ENCODE measurements around the gene ANKS3. TPM values are rescaled to one million over a fixed set of nuclear protein-coding genes. Genes with fewer than 3 reads are reported as not detected.

ANKS3 gene
- total RNA-seq, 6 experiments from 2014 or later: 4.7 to 10.7 (median 7.6) TPM

GRCh38 chr16:4646773-4647643 lies 87.1 kb downstream of the ANKS3 start:
- H3K9me3 ChIP-seq: no peaks in the 10 kb centered on the region
- no peak overlapping the region for H3K4me3 ChIP-seq
- H3K36me3 ChIP-seq: peaks cover 0 to 4% (median 0%) of the 10 kb centered on the region in 4 donors
- intact Hi-C loops (cut with DNase I): no loop called here
- peaks cover 0 to 13% (median 3%) of the 10 kb centered on the region in 4 donors for H3K4me1 ChIP-seq
- H3K27ac ChIP-seq: no peak overlapping the region
- H3K27me3 ChIP-seq: no peaks in the 10 kb centered on the region
- 98% methylated on average over 4 of the region's 22 CpGs for WGBS (ENCODE audit: insufficient coverage, low coverage, low lambda C conversion rate, missing lambda C conversion rate)
- TF ChIP-seq CTCF (IDR thresholded peaks at IDR 0.05): no peak
- TF ChIP-seq POLR2A (IDR thresholded peaks at IDR 0.05): no peak
- ATAC-seq (no peak), DNase-seq (no peak)

Small RNA genes within 50 kb of the gene (microRNA-seq; reads per million reads assigned to microRNA genes)
- 0.29 to 0.64 reads per million in 2 donors for gene MIR6769A

Small RNA genes within 50 kb of the gene (small RNA-seq; reads per million reads assigned to genes)
- gene MIR6769A (0 reads per million in 2 experiments), gene RF00017 (0 reads per million in 2 experiments)

Other genes with a start within 250 kb of the ANKS3 start
- gene CDIP1, start 195.5 kb downstream of the ANKS3 start, total RNA-seq: 10 to 100 TPM; 15.7 to 23.2 (median 18.4) TPM
- under 1 TPM in 5 of 6 experiments, not detected in 1; 0.06 to 0.24 (median 0.16) TPM for gene C16orf96, start 177.9 kb downstream of the ANKS3 start, total RNA-seq
- 10 to 100 TPM in 4 of 6 experiments, 1 to 10 TPM in 2; 6.4 to 29.5 (median 17.2) TPM for gene UBALD1, start 119.4 kb downstream of the ANKS3 start, total RNA-seq
- gene MGRN1, start 109.4 kb downstream of the ANKS3 start, total RNA-seq: 10 to 100 TPM; 42.5 to 67.3 (median 49.5) TPM
- gene NUDT16L1, start 40.7 kb downstream of the ANKS3 start, total RNA-seq: 10 to 100 TPM; 17.8 to 36.3 (median 23.0) TPM
- gene DNAAF8, start 266 bp upstream of the ANKS3 start, total RNA-seq: under 1 TPM in 5 of 6 experiments, not detected in 1; 0.12 to 0.92 (median 0.42) TPM
- 1 to 10 TPM; 4.5 to 6.6 (median 5.8) TPM for gene ZNF500, start 32.9 kb upstream of the ANKS3 start, total RNA-seq
- gene SEPTIN12, start 54.1 kb upstream of the ANKS3 start, total RNA-seq: not detected
- gene SMIM22, start 61.1 kb upstream of the ANKS3 start, total RNA-seq: under 1 TPM in 2 of 6 experiments, not detected in 4; 0.44 to 0.95 TPM
- gene ROGDI, start 68.4 kb upstream of the ANKS3 start, total RNA-seq: 10 to 100 TPM in 5 of 6 experiments, 1 to 10 TPM in 1; 8.3 to 24.2 (median 14.0) TPM
- gene GLYR1, start 113.0 kb upstream of the ANKS3 start, total RNA-seq: 10 to 100 TPM; 33.1 to 55.2 (median 51.2) TPM
- 10 to 100 TPM; 12.0 to 18.6 (median 16.2) TPM for gene UBN1, start 113.2 kb upstream of the ANKS3 start, total RNA-seq
- gene PPL, start 202.9 kb upstream of the ANKS3 start, total RNA-seq: 10 to 100 TPM in 4 of 6 experiments, 1 to 10 TPM in 2; 6.9 to 23.8 (median 14.4) TPM
- 1 to 10 TPM in 1 of 6 experiments, under 1 TPM in 4, not detected in 1; 0.09 to 1.1 (median 0.60) TPM for gene SEC14L5, start 224.1 kb upstream of the ANKS3 start, total RNA-seq

All from right lobe of liver (tissue), 6 donors.